K562 treated with DMSO at 1 percent for 24 hours (cell line): ENCODE data around the gene OR51L1. TPM values are rescaled to one million over a fixed set of nuclear protein-coding genes. Genes with fewer than 3 reads are reported as not detected.

Experiments used
- total RNA-seq: library from RNA; unstranded; fragments of 300-600 nt; gene quantifications from 2 replicates; pipeline ENCODE4 v1.2.3, GENCODE V29; 2022; ENCODE audit warnings: low read depth; ENCODE audit not compliant: insufficient read depth

OR51L1 gene, protein sequence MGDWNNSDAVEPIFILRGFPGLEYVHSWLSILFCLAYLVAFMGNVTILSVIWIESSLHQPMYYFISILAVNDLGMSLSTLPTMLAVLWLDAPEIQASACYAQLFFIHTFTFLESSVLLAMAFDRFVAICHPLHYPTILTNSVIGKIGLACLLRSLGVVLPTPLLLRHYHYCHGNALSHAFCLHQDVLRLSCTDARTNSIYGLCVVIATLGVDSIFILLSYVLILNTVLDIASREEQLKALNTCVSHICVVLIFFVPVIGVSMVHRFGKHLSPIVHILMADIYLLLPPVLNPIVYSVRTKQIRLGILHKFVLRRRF
- not detected in 2 replicates for total RNA-seq

DNA sequence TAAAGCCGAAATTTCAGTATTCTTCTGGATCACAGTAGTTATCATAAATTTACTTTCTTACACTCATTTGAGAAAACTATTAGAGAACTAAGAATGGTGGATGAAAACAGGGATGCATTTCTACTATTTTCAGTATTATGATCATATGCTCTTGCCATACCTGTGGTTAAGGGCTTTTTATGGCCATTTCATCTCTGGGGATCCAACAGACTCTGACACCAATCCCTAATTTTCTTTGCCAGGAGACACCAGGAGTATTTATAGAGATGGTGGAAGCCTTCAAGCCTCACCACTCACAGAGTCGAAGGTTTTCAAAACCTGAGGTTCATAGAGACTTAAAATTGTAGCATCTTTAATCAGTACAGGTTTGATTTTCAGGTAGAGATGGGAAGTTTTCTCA is at the start of gene OR51L1:
OR51L1 (plus strand) TSS at position 301 of the 400 bp plus-strand sequence. CDS start 4,132 bp downstream, outside the sequence.

DNA sequence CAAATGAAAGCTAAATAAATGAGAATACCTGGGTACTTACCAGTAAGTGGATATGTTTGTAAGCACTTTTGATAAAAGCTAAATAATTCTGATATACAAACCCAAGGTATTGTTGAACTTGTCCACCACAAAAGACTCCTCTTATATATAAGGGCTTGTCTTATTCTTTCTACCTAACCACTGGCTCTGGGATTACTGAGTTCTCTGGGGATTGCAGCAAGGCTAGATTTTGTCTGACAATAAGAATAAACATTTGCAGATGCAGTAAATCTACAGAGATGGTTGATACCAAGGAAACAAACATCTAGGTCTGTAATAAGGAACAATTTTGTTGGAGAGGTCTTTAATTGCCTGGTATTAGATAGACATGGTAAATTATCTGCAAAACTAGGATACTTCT is 47.1 kb upstream of the OR51L1 start, which contains the start of gene OR51A4:
OR51A4 (minus strand) TSS at position 101 of the 400 bp plus-strand sequence. CDS start 505 bp downstream, outside the sequence.

DNA sequence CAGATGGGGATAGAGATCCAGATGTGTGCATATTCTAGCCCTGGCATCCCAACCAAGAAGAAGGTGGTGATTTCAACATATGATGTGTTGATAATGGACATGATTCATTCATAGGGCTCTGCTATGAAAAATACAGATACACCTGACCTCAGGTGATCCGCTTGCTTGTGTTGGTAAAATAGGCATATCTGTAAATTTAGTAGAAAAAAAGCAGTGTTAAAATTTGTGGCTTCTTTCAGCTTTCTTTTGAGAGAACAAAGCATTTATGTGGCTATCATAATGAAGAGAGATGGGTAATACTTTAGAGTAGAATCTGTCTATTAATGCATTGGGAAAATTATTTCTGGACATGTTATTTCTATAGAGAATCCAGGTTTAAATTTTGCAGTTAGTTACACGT is 39.0 kb upstream of the OR51L1 start, which contains the start of gene OR51A2:
OR51A2 (minus strand) TSS at position 101 of the 400 bp plus-strand sequence; CDS start at position 101, 0 bp downstream.

DNA sequence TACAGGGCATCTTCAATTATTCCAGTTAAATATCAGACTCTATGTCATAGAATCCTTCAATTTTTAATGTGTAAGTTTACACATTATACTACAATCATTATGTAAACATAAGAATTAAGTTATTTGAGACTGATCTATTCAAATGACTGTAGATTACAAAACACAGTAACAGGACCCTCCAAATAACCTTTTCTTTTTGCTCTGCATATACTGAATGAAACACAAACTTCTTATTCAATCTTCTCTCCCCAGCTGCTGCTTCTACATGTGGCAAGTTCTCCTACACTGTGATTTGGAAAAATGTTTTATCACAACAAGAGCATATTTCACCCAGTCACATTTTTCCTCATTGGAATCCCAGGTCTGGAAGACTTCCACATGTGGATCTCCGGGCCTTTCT is 51.6 kb downstream of the OR51L1 start, which contains the start of gene OR52J3:
OR52J3 (plus strand) TSS at position 301 of the 400 bp plus-strand sequence; CDS start at position 301, 0 bp downstream.

Other genes with a start within 250 kb of the OR51L1 start
- not detected in 2 replicates for gene OR51F1, start 224.9 kb upstream of the OR51L1 start, total RNA-seq
- gene OR52R1, start 190.5 kb upstream of the OR51L1 start, total RNA-seq = not detected in 2 replicates
- gene OR51F2, start 173.5 kb upstream of the OR51L1 start, total RNA-seq = not detected in 2 replicates
- gene OR51S1, start 145.6 kb upstream of the OR51L1 start, total RNA-seq = not detected in 2 replicates
- gene OR51T1, start 113.0 kb upstream of the OR51L1 start, total RNA-seq = not detected in 2 replicates
- gene OR51A7, start 91.1 kb upstream of the OR51L1 start, total RNA-seq = not detected in 2 replicates
- gene OR51G2, start 75.5 kb upstream of the OR51L1 start, total RNA-seq = not detected in 2 replicates
- not detected in 2 replicates for gene OR51G1, start 70.5 kb upstream of the OR51L1 start, total RNA-seq
- gene OR51A4, start 47.2 kb upstream of the OR51L1 start, total RNA-seq = not detected in 2 replicates
- not detected in 2 replicates for gene OR51A2, start 39.1 kb upstream of the OR51L1 start, total RNA-seq
- not detected in 2 replicates for gene OR52J3, start 51.7 kb downstream of the OR51L1 start, total RNA-seq
- not detected in 2 replicates for gene OR52E2, start 64.8 kb downstream of the OR51L1 start, total RNA-seq
- not detected in 2 replicates for gene OR52E1, start 74.7 kb downstream of the OR51L1 start, total RNA-seq
- gene OR52A5, start 143.5 kb downstream of the OR51L1 start, total RNA-seq = not detected in 2 replicates
- gene OR52A1, start 159.9 kb downstream of the OR51L1 start, total RNA-seq = not detected in 2 replicates
- gene OR51V1, start 205.8 kb downstream of the OR51L1 start, total RNA-seq = not detected in 2 replicates
- gene HBB, start 232.2 kb downstream of the OR51L1 start, total RNA-seq = not detected in 2 replicates
- gene HBD, start 239.6 kb downstream of the OR51L1 start, total RNA-seq = 10.4 and 12.5 TPM in 2 replicates